MG63 (cell line): ENCODE results near the gene TMPRSS11A. TPM values are rescaled to one million over a fixed set of nuclear protein-coding genes. Genes with fewer than 3 reads are reported as not detected.

Source experiments
- DNase-seq: peaks from one replicate; pipeline ENCODE4 v3.0.0-alpha.2; 2020
- H3K27me3 ChIP-seq: fragments of 250-450 bp; sonication (Bioruptor Pico); 2 replicates; pipeline ENCODE4 v1.5.1; 2020; ENCODE audit warnings: mild to moderate bottlenecking, moderate library complexity
- H3K36me3 ChIP-seq: fragments of 250-450 bp; sonication (Bioruptor Pico); 2 replicates; pipeline ENCODE4 v1.5.1; 2020; ENCODE audit warnings: mild to moderate bottlenecking, moderate library complexity
- H3K4me3 ChIP-seq: fragments of 250-450 bp; sonication (Bioruptor Pico); 2 replicates; pipeline ENCODE4 v1.5.1; 2020; ENCODE audit warnings: mild to moderate bottlenecking, moderate library complexity
- H3K9me3 ChIP-seq: fragments of 250-450 bp; sonication (Bioruptor Pico); 2 replicates; pipeline ENCODE4 v1.5.1; 2020; ENCODE audit warnings: mild to moderate bottlenecking, moderate library complexity
- total RNA-seq: library from RNA; depleted of rRNA; stranded (reverse); fragments of >200 nt; shearing (Covaris generic); gene quantifications from 2 replicates; pipeline ENCODE4 v1.2.3, GENCODE V29; 2014; ENCODE audit warnings: low replicate concordance; rRNA removed

Gene TMPRSS11A
- total RNA-seq: not detected in 2 replicates

DNA sequence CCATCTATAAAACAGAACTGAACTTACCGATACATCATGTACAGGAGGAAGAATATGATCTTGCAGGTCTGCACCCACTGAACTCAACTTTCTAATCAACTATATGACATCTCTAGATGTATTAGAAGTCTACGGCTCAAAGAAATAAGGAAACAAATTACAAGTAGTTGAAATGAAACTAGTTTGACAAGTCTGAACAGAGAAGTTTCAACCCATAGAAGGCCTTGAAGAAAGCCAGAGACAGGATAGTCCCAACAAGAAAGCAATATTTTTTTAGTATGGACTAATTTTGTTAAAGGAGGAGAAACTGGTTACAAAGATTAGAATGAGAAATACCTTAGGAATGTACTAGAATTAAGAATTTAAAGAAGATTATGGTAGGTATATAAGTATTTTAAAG lies at the start of gene TMPRSS11A:
Gene TMPRSS11A, minus strand, starts transcription at position 138 of the 400 bp plus-strand sequence. Its CDS starts 100 bp downstream, at position 38.
- Histone ChIP-seq H3K36me3 (no peaks in the 10 kb centered on the region), H3K4me3 (no peak within 1 kb of the TSS), H3K27me3 (no peaks in the 10 kb centered on the region), H3K9me3 (no peaks in the 10 kb centered on the region)
- no peak for DNase-seq

GRCh38 chr4:68011684-68012083 lies 48.4 kb upstream of the TMPRSS11A start:
- Histone ChIP-seq H3K9me3 (no peaks in the 10 kb centered on the region), H3K36me3 (no peaks in the 10 kb centered on the region), H3K27me3 (no peaks in the 10 kb centered on the region), H3K4me3 (no peak overlapping the region)
- DNase-seq: no peak

- Histone ChIP-seq H3K9me3 (no peaks in the 10 kb centered on the region), H3K27me3 (no peaks in the 10 kb centered on the region), H3K4me3 (no peak overlapping the region), H3K36me3 (no peaks in the 10 kb centered on the region)
- DNase-seq: no peak
Observed at GRCh38 chr4:68002906-68003305, 39.6 kb upstream of the TMPRSS11A start.

DNA sequence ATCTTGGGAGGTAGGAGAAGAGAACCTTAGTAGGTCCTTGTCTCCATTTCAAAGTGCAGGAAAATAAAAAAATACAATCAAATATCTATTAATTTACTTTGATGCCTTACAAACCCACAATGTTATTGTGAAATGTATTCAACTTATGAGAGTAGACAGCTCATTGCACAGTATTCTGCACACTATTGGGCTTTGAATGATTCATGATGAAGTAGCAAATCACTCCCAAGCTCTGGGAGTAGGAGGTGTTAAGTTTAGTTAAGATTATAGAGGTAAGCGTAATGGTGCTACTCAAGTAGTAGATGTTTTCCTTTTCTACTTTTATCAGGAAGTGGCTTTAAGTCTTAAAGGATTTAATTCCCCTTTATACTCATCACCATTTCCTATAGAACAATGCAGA lies 32.8 kb upstream of the TMPRSS11A start:
- DNase-seq: no peak
- no peaks in the 10 kb centered on the region for H3K36me3 ChIP-seq
- no peaks in the 10 kb centered on the region for H3K27me3 ChIP-seq
- H3K9me3 ChIP-seq: no peaks in the 10 kb centered on the region
- no peak overlapping the region for H3K4me3 ChIP-seq

DNA sequence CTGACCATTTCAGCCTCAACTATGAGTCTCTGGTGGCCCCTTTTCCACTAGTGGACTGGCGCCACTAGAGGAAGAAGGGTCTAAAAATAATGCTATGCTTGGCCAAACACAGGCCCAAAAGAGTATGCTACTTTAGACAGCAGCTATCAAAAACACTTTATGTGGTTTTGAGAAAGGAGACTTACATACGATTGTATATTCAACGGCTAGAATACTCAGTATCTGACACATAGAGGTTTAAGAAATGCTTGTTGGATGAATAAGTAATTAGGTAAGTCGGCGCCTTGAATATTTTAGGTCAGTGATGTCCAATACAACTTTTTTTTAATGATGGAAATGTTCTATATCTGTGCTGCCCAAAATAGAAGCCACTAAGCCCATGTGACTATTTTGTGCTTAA lies 25.7 kb upstream of the TMPRSS11A start:
- no peaks in the 10 kb centered on the region for H3K9me3 ChIP-seq
- H3K36me3 ChIP-seq: no peaks in the 10 kb centered on the region
- H3K4me3 ChIP-seq: no peak overlapping the region
- no peak for DNase-seq
- H3K27me3 ChIP-seq: no peaks in the 10 kb centered on the region

DNA sequence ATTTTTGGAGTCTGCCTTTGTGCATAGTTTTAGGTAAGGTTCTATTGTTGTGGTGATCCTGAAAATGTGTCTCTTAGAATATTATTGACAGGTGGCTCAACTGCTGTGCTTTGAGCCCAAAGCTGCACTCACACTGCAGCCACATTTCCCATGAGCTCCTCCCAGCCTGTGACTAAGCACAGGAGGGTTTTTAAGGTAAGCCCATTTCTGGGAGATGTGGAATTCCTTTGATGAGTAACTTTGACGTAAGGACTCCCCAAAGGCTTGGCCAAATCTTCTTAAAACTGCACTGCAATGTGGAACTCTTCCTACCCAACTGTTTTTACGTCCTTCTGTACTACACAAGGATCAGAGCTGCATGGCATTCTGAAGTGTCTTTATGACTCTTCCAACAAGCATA lies 20.0 kb upstream of the TMPRSS11A start:
- H3K4me3 ChIP-seq: no peak overlapping the region
- H3K36me3 ChIP-seq: no peaks in the 10 kb centered on the region
- H3K9me3 ChIP-seq: no peaks in the 10 kb centered on the region
- DNase-seq: no peak
- H3K27me3 ChIP-seq: no peaks in the 10 kb centered on the region

GRCh38 chr4:67980512-67980911 lies 17.2 kb upstream of the TMPRSS11A start:
- Histone ChIP-seq H3K4me3 (no peak overlapping the region), H3K9me3 (no peaks in the 10 kb centered on the region), H3K36me3 (no peaks in the 10 kb centered on the region), H3K27me3 (no peaks in the 10 kb centered on the region)
- no peak for DNase-seq

GRCh38 chr4:67973608-67974007 lies 10.3 kb upstream of the TMPRSS11A start:
- no peak for DNase-seq
- Histone ChIP-seq H3K4me3 (no peak overlapping the region), H3K27me3 (no peaks in the 10 kb centered on the region), H3K9me3 (no peaks in the 10 kb centered on the region), H3K36me3 (no peaks in the 10 kb centered on the region)

DNA sequence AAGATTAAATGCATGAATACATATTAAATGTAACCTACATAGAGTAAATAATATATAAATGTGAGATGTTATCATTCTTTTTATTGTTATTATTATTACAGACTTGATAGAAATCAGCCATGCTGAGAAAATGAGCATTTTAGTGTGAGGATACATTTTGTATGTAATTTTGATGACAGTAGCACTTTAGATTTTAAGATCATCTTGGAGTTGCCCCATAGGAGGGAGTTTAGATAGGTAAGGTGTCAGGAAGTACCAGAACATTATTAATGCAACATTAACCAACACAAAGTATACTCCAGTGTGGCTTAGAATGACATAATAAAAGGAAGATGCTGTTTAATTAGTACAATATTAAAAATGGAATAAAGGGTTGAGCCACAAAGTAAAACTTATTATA lies 8.4 kb downstream of the TMPRSS11A start:
- Histone ChIP-seq H3K9me3 (no peaks in the 10 kb centered on the region), H3K4me3 (no peak overlapping the region), H3K27me3 (no peaks in the 10 kb centered on the region), H3K36me3 (no peaks in the 10 kb centered on the region)
- DNase-seq: no peak

DNA sequence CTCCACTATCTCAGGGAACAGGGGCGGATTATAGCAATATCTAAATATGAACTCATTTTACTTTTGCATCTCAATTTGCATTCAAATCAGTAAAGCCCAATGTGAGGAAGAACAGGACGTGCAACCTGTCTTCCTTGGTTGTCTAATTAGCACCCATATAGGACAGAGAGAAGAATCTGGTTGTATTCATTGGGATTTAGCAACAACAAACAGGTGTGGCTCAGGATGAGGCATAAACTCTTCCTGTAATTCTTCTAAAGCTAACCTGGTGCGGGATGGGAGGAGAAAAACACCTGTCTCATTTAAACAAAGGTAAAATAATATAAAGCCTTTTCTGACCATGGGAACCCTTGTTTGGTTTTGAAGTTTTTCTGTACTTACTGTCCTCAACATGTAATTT lies 22.2 kb downstream of the TMPRSS11A start:
- H3K4me3 ChIP-seq: no peak overlapping the region
- DNase-seq: no peak

DNA sequence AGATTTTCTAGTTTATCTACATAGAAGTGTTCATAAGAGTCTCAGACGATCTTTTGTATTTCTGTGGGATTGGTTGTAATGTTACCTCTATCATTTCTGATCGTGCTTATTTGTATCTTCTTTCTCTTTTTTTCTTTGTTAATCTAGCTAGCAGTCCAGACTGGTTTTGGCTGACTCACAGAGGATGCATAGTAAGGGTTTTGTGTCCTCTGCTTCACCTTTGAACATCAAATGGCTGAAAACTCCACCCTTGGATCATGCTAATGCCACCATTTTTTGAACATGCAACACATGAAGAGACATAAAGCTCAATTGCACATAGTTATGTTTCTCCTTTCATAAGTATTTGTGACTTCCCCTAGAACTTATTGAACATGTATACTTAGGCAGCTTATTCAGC lies 22.8 kb downstream of the TMPRSS11A start:
- H3K9me3 ChIP-seq: no peaks in the 10 kb centered on the region
- no peak overlapping the region for H3K4me3 ChIP-seq
- no peak for DNase-seq
- no peaks in the 10 kb centered on the region for H3K36me3 ChIP-seq
- H3K27me3 ChIP-seq: no peaks in the 10 kb centered on the region

More for the DNA sequence above, 22.2 kb downstream of the TMPRSS11A start:
- H3K9me3 ChIP-seq: no peaks in the 10 kb centered on the region
- no peaks in the 10 kb centered on the region for H3K27me3 ChIP-seq
- no peaks in the 10 kb centered on the region for H3K36me3 ChIP-seq

GRCh38 chr4:67939195-67939594 lies 24.1 kb downstream of the TMPRSS11A start:
- DNase-seq: no peak
- Histone ChIP-seq H3K4me3 (no peak overlapping the region), H3K27me3 (no peaks in the 10 kb centered on the region), H3K36me3 (no peaks in the 10 kb centered on the region), H3K9me3 (no peaks in the 10 kb centered on the region)

DNA sequence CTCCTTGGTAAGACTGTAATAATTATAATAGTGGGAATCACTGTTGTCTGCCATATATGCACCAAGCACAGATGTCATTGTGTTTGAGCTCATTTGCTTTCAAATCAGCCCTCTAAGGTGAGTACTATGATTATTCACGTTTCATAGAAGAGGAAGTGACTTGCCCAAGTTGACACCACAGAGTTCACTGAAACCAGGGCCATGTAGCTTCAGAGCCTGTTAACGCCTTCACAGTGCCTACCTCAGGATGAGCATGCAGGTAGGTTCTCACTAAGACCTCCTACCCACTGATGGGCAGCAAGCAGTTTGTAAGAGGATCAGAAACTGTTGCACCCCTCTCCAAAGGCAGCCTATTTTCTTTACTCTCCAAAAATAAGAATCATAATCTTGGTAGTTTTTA lies 27.4 kb downstream of the TMPRSS11A start:
- no peak overlapping the region for H3K4me3 ChIP-seq

GRCh38 chr4:67934628-67935027 lies 28.7 kb downstream of the TMPRSS11A start:
- no peak overlapping the region for H3K4me3 ChIP-seq

More for the DNA sequence above, 27.4 kb downstream of the TMPRSS11A start:
- no peaks in the 10 kb centered on the region for H3K9me3 ChIP-seq
- no peak for DNase-seq
- no peaks in the 10 kb centered on the region for H3K27me3 ChIP-seq
- H3K36me3 ChIP-seq: no peaks in the 10 kb centered on the region

GRCh38 chr4:67933755-67934154 lies 29.5 kb downstream of the TMPRSS11A start:
- H3K4me3 ChIP-seq: no peak overlapping the region
- DNase-seq: no peak
- no peaks in the 10 kb centered on the region for H3K36me3 ChIP-seq
- H3K27me3 ChIP-seq: no peaks in the 10 kb centered on the region
- H3K9me3 ChIP-seq: no peaks in the 10 kb centered on the region

More at GRCh38 chr4:67934628-67935027, 28.7 kb downstream of the TMPRSS11A start:
- no peak for DNase-seq
- Histone ChIP-seq H3K36me3 (no peaks in the 10 kb centered on the region), H3K9me3 (no peaks in the 10 kb centered on the region), H3K27me3 (no peaks in the 10 kb centered on the region)

DNA sequence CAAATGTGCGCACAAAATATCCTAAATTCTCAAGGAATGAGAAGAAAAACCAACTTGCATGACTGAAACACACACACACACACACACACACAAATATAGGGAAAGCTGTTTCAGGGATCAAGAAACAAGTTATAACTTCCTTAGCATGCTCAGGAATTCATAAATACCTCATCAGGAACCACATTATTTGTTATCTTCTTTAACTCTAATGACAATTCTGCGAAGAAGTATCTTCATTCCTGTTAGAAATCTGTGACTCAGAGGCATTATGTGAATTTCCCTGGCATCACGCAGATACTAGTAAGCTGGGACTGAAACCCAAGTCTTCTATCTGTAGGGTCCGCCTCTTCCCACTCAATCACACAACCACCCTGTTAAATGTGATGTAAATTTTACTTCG lies 30.3 kb downstream of the TMPRSS11A start:
- Histone ChIP-seq H3K36me3 (no peaks in the 10 kb centered on the region), H3K4me3 (no peak overlapping the region)
- DNase-seq: no peak

GRCh38 chr4:67931256-67931655 lies 32.0 kb downstream of the TMPRSS11A start:
- Histone ChIP-seq H3K36me3 (no peaks in the 10 kb centered on the region), H3K27me3 (no peaks in the 10 kb centered on the region), H3K9me3 (no peaks in the 10 kb centered on the region), H3K4me3 (no peak overlapping the region)
- DNase-seq: no peak

More for the DNA sequence above, 30.3 kb downstream of the TMPRSS11A start:
- Histone ChIP-seq H3K9me3 (no peaks in the 10 kb centered on the region), H3K27me3 (no peaks in the 10 kb centered on the region)

GRCh38 chr4:67929426-67929825 lies 33.9 kb downstream of the TMPRSS11A start:
- Histone ChIP-seq H3K27me3 (no peaks in the 10 kb centered on the region), H3K9me3 (no peaks in the 10 kb centered on the region), H3K4me3 (no peak overlapping the region), H3K36me3 (no peaks in the 10 kb centered on the region)
- peak; percentile 12 for DNase-seq

- Histone ChIP-seq H3K4me3 (no peak overlapping the region), H3K36me3 (no peaks in the 10 kb centered on the region), H3K9me3 (no peaks in the 10 kb centered on the region), H3K27me3 (no peaks in the 10 kb centered on the region)
- DNase-seq: no peak
Observed at GRCh38 chr4:67928546-67928945, 34.7 kb downstream of the TMPRSS11A start.
